ENCODE data around the gene PSMA2.

DNA sequence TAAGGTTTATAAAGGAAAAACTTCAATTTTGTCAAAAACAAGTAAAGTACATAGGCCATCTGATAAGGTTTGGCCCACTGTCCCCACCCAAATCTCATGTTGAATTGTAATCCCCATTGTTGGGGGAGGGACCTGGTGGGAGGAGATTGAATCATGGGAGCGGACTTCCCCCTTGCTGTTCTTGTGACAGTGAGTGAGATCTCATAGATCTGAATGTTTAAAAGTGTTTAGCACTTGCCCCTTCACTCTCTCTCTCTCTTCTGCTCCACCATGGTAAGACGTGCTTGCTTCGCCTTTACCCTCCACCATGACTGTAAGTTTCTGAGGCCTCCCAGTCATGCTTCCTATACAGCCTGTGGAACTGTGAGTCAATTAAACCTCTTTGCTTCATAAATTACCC, 18.4 kb upstream of the PSMA2 start:
- TF ChIP-seq POLR2A (IDR thresholded peaks at IDR 0.05): no peak
- no peak for TF ChIP-seq CTCF (IDR thresholded peaks at IDR 0.05)
